Activated gamma-delta T cell treated with Interleukin-2 at 50 U/mL for 16 hours (primary cell): ENCODE results near the gene BICRAL.
A peak's percentile ranks its signal among the peaks of the same experiment; 100 is the strongest.
"Not testable (repeated sequence)": the region's sequence is repeated elsewhere in the genome, so short reads cannot be mapped to it uniquely, and the experiment has no call there.

Experiments used
- DNase-seq: peaks from one replicate; pipeline ENCODE4 v3.0.0-alpha.2; 2020

Gene BICRAL

DNA sequence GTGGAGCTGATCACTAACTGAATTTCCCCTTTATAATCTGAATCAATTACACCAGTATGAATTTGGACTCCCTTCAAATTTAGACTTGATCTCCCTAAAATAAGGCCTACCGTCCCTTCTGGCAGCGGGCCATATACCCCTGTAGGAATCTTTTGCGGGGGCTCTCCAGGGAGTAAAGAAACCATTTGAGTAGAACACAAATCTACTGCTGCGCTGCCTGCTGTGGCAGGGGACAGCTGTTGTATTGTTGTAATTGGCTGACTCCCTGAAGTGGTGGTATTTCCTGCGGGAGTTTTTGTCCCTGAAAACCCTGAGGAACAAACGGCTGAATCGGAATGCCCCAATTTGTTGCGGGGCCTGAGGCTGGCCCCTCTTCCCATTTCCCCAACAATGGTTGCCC lies 118.0 kb downstream of the BICRAL start:
- DNase-seq: no peak

DNA sequence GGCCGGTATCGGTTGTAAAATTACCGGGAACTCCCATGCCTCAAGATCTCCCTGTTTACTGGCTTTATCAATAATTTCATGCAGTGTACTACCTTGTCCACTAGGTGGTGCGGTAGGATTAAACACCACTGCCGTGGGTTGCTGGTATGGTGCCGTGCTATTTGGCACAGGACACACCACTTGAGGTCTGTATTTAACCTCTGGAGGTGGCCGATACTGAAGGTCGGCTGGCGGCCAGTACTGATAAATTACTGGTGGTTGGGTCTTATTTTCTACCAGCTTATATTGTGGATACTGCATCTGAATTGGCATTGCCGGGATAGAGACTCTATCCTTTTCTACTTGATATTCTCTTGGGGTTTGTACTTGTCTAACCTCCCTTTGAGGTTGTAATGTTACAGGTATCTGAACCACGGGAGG lies 119.7 kb downstream of the BICRAL start:
- DNase-seq: peak; percentile 71

DNA sequence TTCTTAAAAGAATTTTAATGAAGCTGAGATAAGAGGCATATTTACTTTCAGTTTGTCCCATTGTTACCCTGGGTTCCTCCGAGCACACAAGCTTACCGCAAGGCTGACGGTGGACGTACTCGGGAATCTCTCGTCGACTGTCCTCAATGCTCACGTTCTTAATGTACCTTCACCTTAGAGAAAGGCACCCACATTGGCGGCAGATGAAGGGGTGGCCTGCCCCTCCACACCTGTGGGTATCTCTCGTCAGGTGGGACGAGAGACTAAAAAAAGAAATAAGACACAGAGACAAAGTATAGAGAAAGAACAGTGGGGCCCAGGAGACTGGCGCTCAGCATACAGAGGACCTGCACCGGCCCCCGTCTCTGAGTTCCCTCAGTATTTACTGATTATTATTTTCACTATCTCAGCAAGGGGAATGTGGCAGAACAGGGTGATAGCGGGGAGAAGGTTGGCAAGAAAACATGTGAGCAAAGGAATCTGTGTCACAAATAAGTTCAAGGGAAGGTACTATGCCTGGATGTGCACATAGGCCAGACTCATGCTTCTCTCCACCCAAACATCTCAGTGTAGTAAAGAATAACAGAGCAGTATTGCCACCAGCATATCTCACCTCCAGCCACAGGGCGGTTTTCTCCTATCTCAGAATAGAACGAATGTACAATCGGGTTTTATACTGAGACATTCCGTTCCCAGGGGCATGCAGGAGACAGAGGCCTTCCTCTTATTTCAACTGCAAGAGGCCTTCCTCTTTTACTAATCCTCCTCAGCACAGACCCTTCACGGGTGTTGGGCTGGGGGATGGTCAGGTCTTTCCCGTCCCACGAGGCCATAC lies 120.8 kb downstream of the BICRAL start:
- DNase-seq: not testable (repeated sequence)

DNA sequence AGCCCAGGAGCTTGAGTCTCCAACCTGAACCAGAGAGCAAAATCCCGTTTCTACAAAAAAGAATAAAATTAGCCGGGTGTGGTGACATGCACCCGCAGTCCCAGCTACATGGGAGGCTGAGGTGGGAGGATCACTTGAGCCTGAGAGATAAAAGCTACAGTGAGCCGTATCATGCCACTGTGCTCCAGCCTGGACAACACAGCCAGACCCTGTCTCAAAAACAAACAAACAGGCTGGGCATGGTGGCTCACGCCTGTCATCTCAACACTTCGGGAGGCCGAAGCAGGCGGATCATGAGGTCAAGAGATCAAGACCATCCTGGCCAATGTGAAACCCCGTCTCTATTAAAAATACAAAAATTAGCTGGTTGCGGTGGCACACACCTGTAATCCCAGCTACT lies 122.6 kb downstream of the BICRAL start:
- DNase-seq: no peak

DNA sequence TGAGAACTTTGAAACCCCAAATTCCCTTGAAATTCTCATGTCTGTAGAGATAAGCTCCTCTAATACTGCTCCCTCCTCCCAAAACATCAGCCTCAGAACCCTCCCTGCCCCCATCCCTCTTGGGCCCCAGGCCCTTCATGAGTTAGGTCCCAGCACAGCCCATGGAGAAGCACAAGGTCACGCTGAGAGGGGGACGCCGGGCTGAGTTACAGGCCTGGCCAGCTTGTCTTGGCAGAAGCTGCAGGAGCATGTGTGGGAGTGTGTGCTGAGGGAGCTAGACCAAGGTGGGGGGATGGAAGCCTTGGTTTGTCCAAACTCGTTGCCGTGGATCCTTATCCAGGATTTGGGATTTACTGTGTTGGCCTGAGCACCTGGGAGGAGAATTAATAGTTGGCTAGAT lies 125.5 kb downstream of the BICRAL start:
- no peak for DNase-seq

DNA sequence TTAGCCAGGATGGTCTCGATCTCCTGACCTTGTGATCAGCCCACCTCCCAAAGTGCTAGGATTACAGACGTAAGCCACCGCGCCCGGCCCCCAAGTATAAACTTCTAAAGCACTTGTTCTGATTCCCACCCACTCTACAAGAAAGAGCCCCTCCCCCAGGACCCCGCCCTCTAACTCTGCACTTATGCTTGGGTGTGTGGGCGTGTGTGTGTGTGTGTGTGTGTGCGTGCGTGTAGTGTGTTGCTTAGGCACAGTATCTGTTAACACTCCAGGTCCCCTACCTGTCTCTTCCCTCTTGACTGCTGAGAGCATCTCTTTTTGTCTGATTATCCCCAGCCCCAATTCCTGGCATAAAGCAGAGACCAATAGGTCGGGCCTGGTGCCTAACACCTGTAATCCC lies 128.0 kb downstream of the BICRAL start:
- no peak for DNase-seq

DNA sequence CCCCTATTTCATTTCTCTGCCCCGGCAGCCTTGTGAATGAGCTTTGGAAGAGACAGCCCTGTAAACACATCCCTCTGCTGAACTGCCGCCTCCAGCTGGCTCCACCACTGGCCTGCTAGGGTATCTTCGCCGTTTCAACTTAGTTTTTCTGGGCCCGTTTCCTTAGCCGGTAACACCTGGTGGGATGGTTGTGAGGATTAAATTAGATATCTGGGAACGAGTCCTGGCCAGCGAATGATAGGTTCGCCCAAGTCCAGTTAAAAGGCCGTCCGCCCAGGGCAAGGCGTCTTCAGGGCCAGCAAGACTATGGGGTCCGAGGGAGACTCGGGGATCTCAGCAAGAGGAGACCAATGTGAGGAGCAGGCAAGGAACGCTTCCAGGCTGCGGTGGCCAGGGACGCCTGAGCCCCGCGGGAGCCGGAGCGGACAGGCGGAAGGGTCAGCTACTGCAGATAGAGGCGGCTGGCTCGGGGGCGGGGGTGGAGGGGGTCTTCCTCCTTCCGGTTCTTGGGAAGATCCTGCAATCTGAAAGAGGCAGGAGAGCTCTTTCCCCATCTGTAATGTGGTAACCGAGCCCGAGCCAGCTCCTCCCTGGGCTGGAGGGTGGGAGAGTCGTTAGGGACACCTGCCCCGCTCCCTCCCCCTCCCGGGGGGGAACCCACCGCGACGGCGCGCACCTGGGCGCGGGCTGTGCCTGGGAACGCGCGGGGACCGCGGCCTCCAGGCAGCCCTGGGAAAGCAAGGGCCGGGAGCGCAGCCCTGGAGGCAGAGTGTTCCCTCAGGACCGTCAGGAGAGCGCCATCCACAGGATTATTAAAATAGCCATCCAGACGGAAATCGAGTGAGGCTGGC lies 129.5 kb downstream of the BICRAL start:
- no peak for DNase-seq

DNA sequence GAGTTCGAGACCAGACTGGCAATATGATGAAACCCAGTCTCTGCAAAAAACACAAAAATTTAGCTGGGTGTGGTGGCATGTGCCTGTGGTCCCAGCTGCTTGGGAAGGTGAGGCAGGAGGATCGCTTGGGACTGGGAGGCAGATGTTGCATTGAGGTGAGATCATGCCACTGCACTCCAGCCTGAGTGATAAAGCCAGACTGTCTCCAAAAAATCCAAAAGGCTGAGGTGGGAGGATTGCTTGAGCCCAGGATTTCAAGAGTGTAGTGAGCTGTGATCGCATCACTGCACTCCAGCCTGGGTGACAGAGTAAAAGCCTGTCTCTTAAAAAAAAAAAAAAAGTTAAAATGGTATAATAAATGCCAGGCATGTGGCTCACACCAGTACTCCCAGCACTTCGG lies 132.7 kb downstream of the BICRAL start:
- no peak for DNase-seq

DNA sequence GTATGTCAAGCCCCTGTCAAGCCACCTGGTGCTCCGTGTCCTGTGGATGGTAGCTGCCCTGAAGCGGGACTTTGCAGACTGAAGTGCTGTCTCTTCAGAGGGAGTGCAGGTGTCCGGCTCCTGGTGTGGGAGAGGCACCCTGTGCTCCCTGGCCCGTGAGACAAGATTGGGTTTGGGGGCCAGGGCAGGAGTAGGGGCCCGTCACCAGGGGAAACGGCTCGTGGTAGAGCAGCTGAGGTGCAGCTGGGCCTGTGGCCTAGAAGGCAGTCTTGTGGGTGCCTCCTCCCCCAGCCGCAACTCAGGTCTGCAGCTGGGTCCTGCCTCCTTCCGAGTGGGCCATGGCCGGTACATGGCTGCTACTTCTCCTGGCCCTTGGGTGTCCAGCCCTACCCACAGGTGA lies 133.9 kb downstream of the BICRAL start, which contains the start of gene PTCRA:
Gene PTCRA, plus strand, starts transcription at position 322 of the 400 bp plus-strand sequence. Its CDS starts 17 bp downstream, at position 339.
- DNase-seq: no peak

DNA sequence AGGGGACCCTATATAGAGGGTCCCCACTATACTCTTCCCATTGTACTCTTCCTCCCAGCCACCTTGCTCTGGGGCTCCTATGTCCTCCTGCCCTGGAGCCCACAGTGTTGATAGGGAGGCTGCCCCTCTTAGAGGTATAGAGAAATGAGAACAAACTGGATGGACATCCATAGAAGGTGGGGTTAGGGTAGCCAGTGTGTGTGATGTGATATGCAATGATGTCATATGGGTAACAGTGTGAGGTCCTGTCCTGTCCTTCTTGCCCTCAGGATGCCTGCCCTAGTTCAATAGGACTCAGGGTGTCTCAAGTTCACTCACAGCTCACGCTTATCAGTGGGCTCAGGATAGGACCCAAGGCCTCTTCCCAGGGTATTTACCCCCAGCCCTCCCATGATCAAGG lies 134.4 kb downstream of the BICRAL start:
- no peak for DNase-seq
